Upper lobe of left lung (tissue), 4 donors: Measurements from ENCODE around the gene FBLN7.

Source experiments
- CTCF ChIP-seq, 6 experiments: fragments of 450-650 bp in 4 of 6; fragments of 200-600 bp in 2 of 6; sonication (generic) in 2 of 6; IDR thresholded peaks; one replicate each; pipeline ENCODE4 v1.5.1; 2016 to 2019; ENCODE audit warnings: antibody characterized with exemption in 6 of 6
- EP300 ChIP-seq, 4 donors: sonication (generic); formaldehyde crosslinking; IDR thresholded peaks; one replicate each; pipeline ENCODE4 v1.5.1; 2017; ENCODE audit warnings: antibody characterized with exemption in 4 of 4, control low read depth in 2 of 4
- POLR2A ChIP-seq, 4 donors: fragments of 450-650 bp; IDR thresholded peaks; one replicate each; pipeline ENCODE4 v1.5.1; 2016 to 2017; ENCODE audit warnings: antibody characterized with exemption in 4 of 4, mild to moderate bottlenecking in 2 of 4
- POLR2AphosphoS5 ChIP-seq, 2 donors: sonication (generic); formaldehyde crosslinking; IDR thresholded peaks; one replicate each; pipeline ENCODE4 v1.5.1; 2017; ENCODE audit warnings: antibody characterized with exemption in 2 of 2

GRCh38 chr2:112129060-112129459 is 9.1 kb upstream of the FBLN7 start:
- TF ChIP-seq POLR2A (IDR thresholded peaks at IDR 0.05) (no peak), CTCF (IDR thresholded peaks at IDR 0.05) (no peak), POLR2AphosphoS5 (IDR thresholded peaks at IDR 0.05) (no peak), EP300 (IDR thresholded peaks at IDR 0.05) (no peak)
